Measurements from ENCODE around the gene SLC41A3.

DNA sequence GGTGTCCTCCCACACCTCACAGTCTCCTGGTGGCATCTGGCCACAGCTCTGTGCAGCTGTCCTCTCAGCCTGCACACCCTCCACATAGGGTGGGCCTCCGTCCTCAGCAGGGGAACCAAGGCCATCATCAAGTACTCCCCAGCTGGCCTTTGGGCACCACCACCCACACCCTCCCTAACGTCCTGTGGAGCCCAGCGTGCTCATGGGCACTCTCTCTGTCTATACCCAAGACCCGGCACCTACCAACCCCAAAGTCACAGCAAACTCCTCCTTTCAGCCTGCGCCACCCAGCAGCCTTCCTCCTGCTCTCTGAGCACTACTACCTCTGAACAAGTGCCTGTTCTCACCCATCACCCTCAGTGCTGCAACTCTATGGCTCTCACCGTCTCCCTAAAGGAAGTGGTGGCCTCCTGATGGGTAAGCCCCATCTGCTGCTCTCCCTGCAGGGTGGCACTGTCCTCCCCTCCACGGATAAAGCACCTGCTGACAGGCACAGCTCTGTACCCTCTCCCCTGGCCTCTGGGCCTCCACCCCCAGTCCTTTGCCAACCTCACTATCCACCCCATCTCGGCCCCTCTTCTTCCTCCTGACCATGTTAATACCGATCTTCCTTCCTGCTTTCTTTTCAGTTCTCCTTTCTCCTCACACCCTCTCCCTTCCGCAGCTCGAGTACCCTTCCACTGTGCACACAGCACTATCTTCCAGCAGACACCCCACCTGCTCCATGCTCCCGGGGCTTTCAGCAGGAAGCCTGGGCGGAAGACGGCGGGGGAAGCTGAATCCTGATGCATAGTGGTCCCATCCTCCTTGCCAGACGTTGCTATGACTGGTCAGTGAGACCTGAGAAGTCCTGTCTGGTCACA is 31.5 kb downstream of the SLC41A3 start:
- TF ChIP-seq, protein P1, sequence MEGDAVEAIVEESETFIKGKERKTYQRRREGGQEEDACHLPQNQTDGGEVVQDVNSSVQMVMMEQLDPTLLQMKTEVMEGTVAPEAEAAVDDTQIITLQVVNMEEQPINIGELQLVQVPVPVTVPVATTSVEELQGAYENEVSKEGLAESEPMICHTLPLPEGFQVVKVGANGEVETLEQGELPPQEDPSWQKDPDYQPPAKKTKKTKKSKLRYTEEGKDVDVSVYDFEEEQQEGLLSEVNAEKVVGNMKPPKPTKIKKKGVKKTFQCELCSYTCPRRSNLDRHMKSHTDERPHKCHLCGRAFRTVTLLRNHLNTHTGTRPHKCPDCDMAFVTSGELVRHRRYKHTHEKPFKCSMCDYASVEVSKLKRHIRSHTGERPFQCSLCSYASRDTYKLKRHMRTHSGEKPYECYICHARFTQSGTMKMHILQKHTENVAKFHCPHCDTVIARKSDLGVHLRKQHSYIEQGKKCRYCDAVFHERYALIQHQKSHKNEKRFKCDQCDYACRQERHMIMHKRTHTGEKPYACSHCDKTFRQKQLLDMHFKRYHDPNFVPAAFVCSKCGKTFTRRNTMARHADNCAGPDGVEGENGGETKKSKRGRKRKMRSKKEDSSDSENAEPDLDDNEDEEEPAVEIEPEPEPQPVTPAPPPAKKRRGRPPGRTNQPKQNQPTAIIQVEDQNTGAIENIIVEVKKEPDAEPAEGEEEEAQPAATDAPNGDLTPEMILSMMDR (conservative IDR thresholded peaks at IDR 0.05 in 1 of 2, IDR thresholded peaks at IDR 0.05 in 1 of 2; ENCODE audit: low read depth in 1 of 2, low read length in 2 of 2): no peak
- TF ChIP-seq EZH2 (IDR thresholded peaks at IDR 0.05; ENCODE audit: low read length, missing control alignments): no peak
